Liver (tissue), 9 donors: Measurements from ENCODE around the gene PDYN. TPM values are rescaled to one million over a fixed set of nuclear protein-coding genes. Genes with fewer than 3 reads are reported as not detected.

Experiments
- DNase-seq: peaks from one replicate; pipeline ENCODE4 v3.0.0-alpha.2; 2017; ENCODE audit warnings: low spot score
- H3K27ac ChIP-seq, 2 donors: one replicate each; pipeline ENCODE4 v1.7.0; 2013; ENCODE audit warnings: inconsistent platforms in 2 of 2, low read length in 2 of 2, control low read depth in 1 of 2, low read depth in 1 of 2, mild to moderate bottlenecking in 1 of 2
- H3K27me3 ChIP-seq, 4 donors: one replicate each; pipeline versions ENCODE4 v1.6.1 to v1.7.0; 2013; ENCODE audit warnings: low read length in 3 of 4, inconsistent platforms in 1 of 4, mild to moderate bottlenecking in 1 of 4, moderate library complexity in 1 of 4; ENCODE audit not compliant: control insufficient read depth in 4 of 4, insufficient read depth in 4 of 4
- H3K36me3 ChIP-seq, 4 donors: one replicate each; pipeline versions ENCODE4 v1.6.1 to v1.7.0; 2013; ENCODE audit warnings: low read length in 3 of 4, mild to moderate bottlenecking in 3 of 4, low read depth in 1 of 4, moderate library complexity in 1 of 4; ENCODE audit not compliant: control insufficient read depth in 4 of 4, insufficient read depth in 3 of 4
- H3K4me1 ChIP-seq, 4 donors: one replicate each; pipeline versions ENCODE4 v1.6.1 to v1.7.0; 2013; ENCODE audit warnings: low read length in 3 of 4, mild to moderate bottlenecking in 3 of 4, moderate library complexity in 1 of 4; ENCODE audit not compliant: control insufficient read depth in 4 of 4, insufficient read depth in 4 of 4
- H3K4me3 ChIP-seq, 3 donors: one replicate each; pipeline versions ENCODE4 v1.6.1 to v1.7.0; 2013; ENCODE audit warnings: low read length in 3 of 3, control low read depth in 1 of 3, low read depth in 1 of 3, mild to moderate bottlenecking in 1 of 3
- H3K9ac ChIP-seq, 2 donors: one replicate each; pipeline ENCODE4 v1.7.0; 2013; ENCODE audit warnings: low read length in 2 of 2, mild to moderate bottlenecking in 2 of 2, moderate library complexity in 2 of 2, control low read depth in 1 of 2, low read depth in 1 of 2
- H3K9me3 ChIP-seq, 4 donors: one replicate each; pipeline versions ENCODE4 v1.6.1 to v1.7.0; 2013; ENCODE audit warnings: low read length in 3 of 4; ENCODE audit not compliant: control insufficient read depth in 4 of 4
- CTCF ChIP-seq: fragments of 150-350 bp; IDR thresholded peaks from 2 replicates; pipeline ENCODE4 v1.5.1; 2017; ENCODE audit warnings: improper control_type of control experiment, low read depth, low read length; ENCODE audit not compliant: missing input control
- EGR1 ChIP-seq, 2 donors: IDR thresholded peaks; 2 replicates each; pipeline ENCODE4 v1.6.1; 2016 to 2018; ENCODE audit warnings: antibody characterized with exemption in 2 of 2, low read depth in 2 of 2
- FOXA1 ChIP-seq: IDR thresholded peaks from 2 replicates; pipeline ENCODE4 v1.6.1; 2016; ENCODE audit warnings: antibody characterized with exemption
- FOXA2 ChIP-seq: IDR thresholded peaks from 2 replicates; pipeline ENCODE4 v1.6.1; 2016; ENCODE audit warnings: antibody characterized with exemption
- GABPA ChIP-seq, 2 donors: IDR thresholded peaks in 1 of 2; conservative IDR thresholded peaks in 1 of 2; 2 replicates each; pipeline ENCODE4 v1.6.1; 2016; ENCODE audit warnings: antibody characterized with exemption in 2 of 2, mild to moderate bottlenecking in 1 of 2, moderate library complexity in 1 of 2
- HNF4A ChIP-seq, 2 donors: conservative IDR thresholded peaks; 2 replicates each; pipeline ENCODE4 v1.6.1; 2016; ENCODE audit warnings: antibody characterized with exemption in 2 of 2, mild to moderate bottlenecking in 2 of 2
- HNF4G ChIP-seq: IDR thresholded peaks from 2 replicates; pipeline ENCODE4 v1.6.1; 2016; ENCODE audit warnings: antibody characterized with exemption
- JUND ChIP-seq, 2 donors: IDR thresholded peaks; 2 replicates each; pipeline ENCODE4 v1.6.1; 2016; ENCODE audit warnings: antibody characterized with exemption in 2 of 2
- MAX ChIP-seq: IDR thresholded peaks from 2 replicates; pipeline ENCODE4 v1.6.1; 2016; ENCODE audit warnings: antibody characterized with exemption
- NR2F2 ChIP-seq: IDR thresholded peaks from 2 replicates; pipeline ENCODE4 v1.6.1; 2016; ENCODE audit warnings: antibody characterized with exemption
- RAD21 ChIP-seq, 2 donors: IDR thresholded peaks; 2 replicates each; pipeline ENCODE4 v1.6.1; 2016; ENCODE audit warnings: antibody characterized with exemption in 2 of 2, mild to moderate bottlenecking in 2 of 2
- REST ChIP-seq: IDR thresholded peaks from 2 replicates; pipeline ENCODE4 v1.6.1; 2016; ENCODE audit warnings: antibody characterized with exemption, mild to moderate bottlenecking
- RXRA ChIP-seq, 2 donors: IDR thresholded peaks; 2 replicates each; pipeline ENCODE4 v1.6.1; 2017 to 2018; ENCODE audit warnings: antibody characterized with exemption in 2 of 2, mild to moderate bottlenecking in 1 of 2
- SP1 ChIP-seq: IDR thresholded peaks from 2 replicates; pipeline ENCODE4 v1.6.1; 2018; ENCODE audit warnings: antibody characterized with exemption, mild to moderate bottlenecking
- TAF1 ChIP-seq: conservative IDR thresholded peaks from 2 replicates; pipeline ENCODE4 v1.6.1; 2016; ENCODE audit warnings: antibody characterized with exemption, mild to moderate bottlenecking
- YY1 ChIP-seq: IDR thresholded peaks from 2 replicates; pipeline ENCODE4 v1.6.1; 2016; ENCODE audit warnings: antibody characterized with exemption, mild to moderate bottlenecking
- ZBTB33 ChIP-seq: IDR thresholded peaks from 2 replicates; pipeline ENCODE4 v1.6.1; 2016; ENCODE audit warnings: antibody characterized with exemption
- WGBS: extraction: QIAGEN DNeasy Blood & Tissue Kit; methylation state at CpG from one replicate; pipeline ENCODE4 v1.1.7; 2013; 5-methylcytosine and 5-hydroxymethylcytosine counted together
- polyA plus RNA-seq, 2 donors: library from polyadenylated mRNA; stranded (reverse) in 1 of 2; unstranded in 1 of 2; fragments of 200-250 nt in 1 of 2; fragments of >200 nt in 1 of 2; fragmentation: Nextera tagmentation in 1 of 2; extraction: Ambion mirVana in 1 of 2; gene quantifications; one replicate each; pipeline versions ENCODE4 v1.2.1 to v1.2.3, GENCODE V29; 2013 to 2015
- total RNA-seq, 2 donors: library from RNA; depleted of rRNA; stranded (reverse); fragments of >200 nt; gene quantifications; one replicate each; pipeline ENCODE4 v1.2.3, GENCODE V29; 2014
- TF ChIP-seq, protein P1 (sequence below): IDR thresholded peaks from 2 replicates; pipeline ENCODE4 v1.6.1; 2016; ENCODE audit warnings: antibody characterized with exemption
- donor health status: healthy.
- donor health status: healthy.
- donor health status: healthy.
- donor health status: healthy.
- donor health status: healthy.

The PDYN gene
- total and polyA plus RNA-seq, 4 donors = not detected

- H3K4me1 ChIP-seq = peaks cover 38 to 86% (median 77%) of the 10 kb centered on the region in 4 donors
- H3K9ac ChIP-seq = no peak overlapping the region
- H3K27me3 ChIP-seq = no peaks in the 10 kb centered on the region
- no peak overlapping the region for H3K4me3 ChIP-seq
- H3K9me3 ChIP-seq = no peaks in the 10 kb centered on the region
- DNase-seq = no peak
- no peak overlapping the region for H3K27ac ChIP-seq
- peaks cover 0 to 2% (median 0%) of the 10 kb centered on the region in 4 donors for H3K36me3 ChIP-seq
- WGBS = 89% methylated on average over 5 of the region's 5 CpGs
- no peak for TF ChIP-seq FOXA1
- no peak for TF ChIP-seq YY1
- TF ChIP-seq EGR1 (IDR thresholded peaks at IDR 0.05; ENCODE audit: low read depth in 2 of 2) = no peak
- TF ChIP-seq RXRA (IDR thresholded peaks at IDR 0.05) = no peak
- TF ChIP-seq ZBTB33 = no peak
- no peak for TF ChIP-seq REST
- no peak for TF ChIP-seq SP1
- TF ChIP-seq, protein P1, sequence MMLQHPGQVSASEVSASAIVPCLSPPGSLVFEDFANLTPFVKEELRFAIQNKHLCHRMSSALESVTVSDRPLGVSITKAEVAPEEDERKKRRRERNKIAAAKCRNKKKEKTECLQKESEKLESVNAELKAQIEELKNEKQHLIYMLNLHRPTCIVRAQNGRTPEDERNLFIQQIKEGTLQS = no peak
- TF ChIP-seq CTCF = no peak
- no peak for TF ChIP-seq GABPA (IDR thresholded peaks at IDR 0.05 in 1 of 2, conservative IDR thresholded peaks at IDR 0.05 in 1 of 2)
- no peak for TF ChIP-seq TAF1
- no peak for TF ChIP-seq HNF4G
- no peak for TF ChIP-seq FOXA2
- TF ChIP-seq JUND (IDR thresholded peaks at IDR 0.05) = no peak
- no peak for TF ChIP-seq RAD21 (IDR thresholded peaks at IDR 0.05)
- no peak for TF ChIP-seq MAX
- no peak for TF ChIP-seq NR2F2
- TF ChIP-seq HNF4A (conservative IDR thresholded peaks at IDR 0.05) = no peak
These were observed 53.3 kb downstream of the PDYN start for GRCh38 chr20:1940581-1940980.

DNA sequence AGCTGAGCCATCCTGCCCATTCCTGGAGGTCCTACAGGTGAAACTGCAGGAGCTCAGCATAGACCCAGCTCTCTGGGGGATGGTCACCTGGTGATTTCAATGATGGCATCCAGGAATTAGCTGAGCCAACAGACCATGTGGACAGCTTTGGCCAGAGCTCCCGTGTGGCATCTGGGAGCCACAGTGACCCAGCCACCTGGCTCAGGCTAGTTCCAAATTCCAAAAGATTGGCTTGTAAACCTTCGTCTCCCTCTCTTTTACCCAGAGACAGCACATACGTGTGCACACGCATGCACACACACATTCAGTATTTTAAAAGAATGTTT, 54.6 kb downstream of the PDYN start:
- peaks cover 0 to 4% (median 1%) of the 10 kb centered on the region in 4 donors for H3K36me3 ChIP-seq
- H3K27ac ChIP-seq = peak overlapping the region; percentile 43 to 82
- TF ChIP-seq JUND (IDR thresholded peaks at IDR 0.05) = peak in 1 of 2 donors; percentile 47
- no peak for TF ChIP-seq FOXA2
- TF ChIP-seq NR2F2 = peak; percentile 55
- TF ChIP-seq SP1 = peak; percentile 82
- no peak for TF ChIP-seq REST
- TF ChIP-seq RAD21 (IDR thresholded peaks at IDR 0.05) = peak in 1 of 2 donors; percentile 7
- TF ChIP-seq RXRA (IDR thresholded peaks at IDR 0.05) = peak; percentile 69 to 88
- TF ChIP-seq HNF4A (conservative IDR thresholded peaks at IDR 0.05) = peak; percentile 86 to 87
- TF ChIP-seq MAX = peak; percentile 70
- TF ChIP-seq HNF4G = no peak
- TF ChIP-seq ZBTB33 = peak; percentile 26
- TF ChIP-seq YY1 = peak; percentile 72
- H3K9ac ChIP-seq = no peak overlapping the region
- no peaks in the 10 kb centered on the region for H3K27me3 ChIP-seq
- peaks cover 31 to 83% (median 70%) of the 10 kb centered on the region in 4 donors for H3K4me1 ChIP-seq
- H3K9me3 ChIP-seq = no peaks in the 10 kb centered on the region
- DNase-seq = no peak
- 43% methylated on average over 4 of the region's 4 CpGs for WGBS
- no peak overlapping the region for H3K4me3 ChIP-seq
